D341Med (cell line): ENCODE data around the gene MYNN.

Experiments
- DNase-seq: peaks from one replicate; pipeline ENCODE4 v3.0.0; 2012; ENCODE audit warnings: low spot score

The MYNN gene

DNA sequence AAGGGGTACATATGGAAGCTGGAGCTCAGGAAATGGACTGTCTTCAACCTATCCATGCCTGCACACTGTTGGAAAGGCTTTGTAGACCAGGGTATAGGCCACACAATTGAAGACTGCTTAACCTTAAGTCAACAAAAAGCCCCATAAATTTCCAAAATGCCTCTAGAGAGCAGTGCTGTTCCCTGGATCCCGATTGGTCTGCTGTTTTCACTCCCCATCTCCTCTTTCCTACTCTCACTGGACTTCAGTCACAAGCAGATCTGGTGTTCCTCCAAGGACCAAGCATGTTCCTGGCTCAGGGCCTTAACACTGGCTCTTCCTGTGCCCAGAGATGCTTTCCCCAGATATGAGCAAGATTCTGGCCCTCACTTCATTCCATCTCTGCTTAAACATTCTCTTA is 62.3 kb downstream of the MYNN start:
- no peak for DNase-seq

DNA sequence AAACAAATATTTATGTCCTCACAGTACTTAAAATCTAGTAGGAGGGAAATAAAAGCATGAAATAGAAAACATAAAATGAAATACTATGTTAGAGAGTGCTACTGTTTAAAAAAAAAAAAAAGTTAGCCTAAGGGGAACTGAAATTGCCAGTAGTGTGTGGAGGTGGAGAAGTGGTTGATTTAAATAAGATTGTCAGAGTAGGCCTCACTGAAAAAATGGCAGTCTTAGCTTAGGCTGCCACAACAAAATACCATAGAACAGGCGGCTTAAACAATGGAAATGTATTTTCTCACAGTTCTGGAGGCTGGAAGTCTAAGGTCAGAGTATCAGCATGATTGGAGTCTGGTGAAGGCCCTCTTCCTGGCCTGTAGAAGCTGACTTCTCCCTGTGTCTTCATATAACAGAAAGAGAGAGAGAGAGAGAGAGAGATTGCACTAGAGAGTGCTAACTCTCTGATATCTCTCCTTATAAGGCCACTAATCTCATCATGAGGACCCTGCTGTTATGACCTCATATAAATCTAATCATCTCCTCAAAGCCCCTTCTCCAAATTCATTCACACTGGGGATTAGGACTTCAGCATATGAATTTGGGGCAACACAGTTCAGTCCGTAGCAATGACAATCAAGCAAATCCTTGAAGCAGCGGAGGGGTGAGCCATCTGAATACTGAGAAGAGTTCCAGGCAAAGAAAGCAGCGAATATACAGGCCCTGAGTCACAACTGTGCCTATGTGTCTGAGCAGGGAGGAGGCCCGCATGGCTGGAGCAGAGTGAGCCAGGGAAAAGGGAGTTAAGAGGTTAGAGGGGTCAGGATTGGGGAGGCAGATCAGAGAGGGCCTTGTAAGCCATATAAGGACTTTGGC is 63.1 kb downstream of the MYNN start:
- DNase-seq, result no peak

DNA sequence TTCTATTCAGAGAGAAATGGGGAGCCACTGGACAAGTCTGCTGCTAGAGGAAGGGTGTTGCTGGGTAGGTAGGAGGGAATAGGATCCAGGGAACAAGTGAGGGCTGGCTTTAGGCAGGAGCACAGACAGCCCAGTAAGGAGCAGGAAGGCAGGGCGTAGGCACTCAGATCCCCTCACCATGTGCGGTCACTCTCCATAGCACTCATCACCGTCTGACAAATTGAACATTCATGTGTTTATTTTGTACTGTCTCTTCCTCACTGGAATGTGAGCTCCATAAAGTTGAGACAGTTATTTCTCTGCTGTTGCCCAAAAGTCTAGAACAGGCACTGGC is 63.7 kb downstream of the MYNN start:
- no peak for DNase-seq

DNA sequence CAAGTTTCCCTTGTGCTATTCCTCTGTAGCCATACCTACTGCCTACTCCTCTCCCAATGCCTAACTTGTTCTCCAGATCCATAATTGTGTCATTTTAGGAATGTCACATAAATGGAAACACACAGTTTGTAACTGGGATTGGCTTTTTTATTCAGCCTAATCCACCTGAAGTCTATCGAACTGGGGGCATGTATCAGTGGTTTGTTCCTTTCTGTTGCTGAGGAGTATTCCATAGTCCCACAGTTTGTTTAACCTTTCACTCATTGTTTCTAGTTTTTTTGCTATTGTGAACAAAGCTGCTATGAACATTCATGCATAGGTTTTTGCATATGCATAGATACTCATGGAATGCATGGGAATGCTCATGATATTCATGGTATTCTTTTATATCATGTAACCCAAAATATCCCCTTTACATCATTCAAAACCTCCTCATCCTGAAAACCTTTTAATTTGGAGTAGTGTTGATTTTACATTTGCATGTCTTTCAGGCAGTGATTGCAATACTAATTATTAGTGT is 65.4 kb downstream of the MYNN start:
- DNase-seq, result no peak
